ENCODE measurements around the gene RENBP. TPM values are rescaled to one million over a fixed set of nuclear protein-coding genes. Genes with fewer than 3 reads are reported as not detected.

The RENBP gene
- total RNA-seq, 4 donors from 2014 or later, result 4.6 to 13.1 (median 7.2) TPM; not detected in 1

GRCh38 chrX:153925387-153925738, 19.1 kb downstream of the RENBP start:
- intact Hi-C loops (cut with DNase I; ENCODE audit: low total_unique reads) (no loop called here), in situ Hi-C loops (cut with MboI; ENCODE audit: low pct_ligation_motif_present in 1 of 4, low pct_unique_long_range_greater_than_20kb in 1 of 4, low sequenced_read_pairs in 3 of 4) (loop anchor here in 1 of 4 donors (25.0 kb wide), 2 partner anchors 138 to 963 kb away; partner anchors contain the start of genes IDH3G, SRPK3 and SSR4)
- Histone ChIP-seq H3K36me3 (no peaks in the 10 kb centered on the region), H3K27ac (peak overlapping the region; percentile 96 to 99 (median 98)), H3K4me3 (peak overlapping the region in 3 of 4 donors; percentile 53 to 63 (median 53)), H3K9me3 (no peaks in the 10 kb centered on the region), H3K4me1 (peaks cover 7 to 46% (median 19%) of the 10 kb centered on the region in 4 donors), H3K27me3 (no peaks in the 10 kb centered on the region)
- TF ChIP-seq EP300 (IDR thresholded peaks at IDR 0.05; ENCODE audit: low read depth) (no peak), POLR2A (IDR thresholded peaks at IDR 0.05) (no peak), POLR2AphosphoS5 (IDR thresholded peaks at IDR 0.05) (no peak)
- TF ChIP-seq, protein P1, sequence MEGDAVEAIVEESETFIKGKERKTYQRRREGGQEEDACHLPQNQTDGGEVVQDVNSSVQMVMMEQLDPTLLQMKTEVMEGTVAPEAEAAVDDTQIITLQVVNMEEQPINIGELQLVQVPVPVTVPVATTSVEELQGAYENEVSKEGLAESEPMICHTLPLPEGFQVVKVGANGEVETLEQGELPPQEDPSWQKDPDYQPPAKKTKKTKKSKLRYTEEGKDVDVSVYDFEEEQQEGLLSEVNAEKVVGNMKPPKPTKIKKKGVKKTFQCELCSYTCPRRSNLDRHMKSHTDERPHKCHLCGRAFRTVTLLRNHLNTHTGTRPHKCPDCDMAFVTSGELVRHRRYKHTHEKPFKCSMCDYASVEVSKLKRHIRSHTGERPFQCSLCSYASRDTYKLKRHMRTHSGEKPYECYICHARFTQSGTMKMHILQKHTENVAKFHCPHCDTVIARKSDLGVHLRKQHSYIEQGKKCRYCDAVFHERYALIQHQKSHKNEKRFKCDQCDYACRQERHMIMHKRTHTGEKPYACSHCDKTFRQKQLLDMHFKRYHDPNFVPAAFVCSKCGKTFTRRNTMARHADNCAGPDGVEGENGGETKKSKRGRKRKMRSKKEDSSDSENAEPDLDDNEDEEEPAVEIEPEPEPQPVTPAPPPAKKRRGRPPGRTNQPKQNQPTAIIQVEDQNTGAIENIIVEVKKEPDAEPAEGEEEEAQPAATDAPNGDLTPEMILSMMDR (IDR thresholded peaks at IDR 0.05), result no peak
- 75% methylated on average over 4 of the region's 4 CpGs; no CpG with 5 or more reads in 1 of the 2 donors for WGBS, 2 donors (ENCODE audit: low coverage in 1 of 2)
- no peak for DNase-seq

DNA sequence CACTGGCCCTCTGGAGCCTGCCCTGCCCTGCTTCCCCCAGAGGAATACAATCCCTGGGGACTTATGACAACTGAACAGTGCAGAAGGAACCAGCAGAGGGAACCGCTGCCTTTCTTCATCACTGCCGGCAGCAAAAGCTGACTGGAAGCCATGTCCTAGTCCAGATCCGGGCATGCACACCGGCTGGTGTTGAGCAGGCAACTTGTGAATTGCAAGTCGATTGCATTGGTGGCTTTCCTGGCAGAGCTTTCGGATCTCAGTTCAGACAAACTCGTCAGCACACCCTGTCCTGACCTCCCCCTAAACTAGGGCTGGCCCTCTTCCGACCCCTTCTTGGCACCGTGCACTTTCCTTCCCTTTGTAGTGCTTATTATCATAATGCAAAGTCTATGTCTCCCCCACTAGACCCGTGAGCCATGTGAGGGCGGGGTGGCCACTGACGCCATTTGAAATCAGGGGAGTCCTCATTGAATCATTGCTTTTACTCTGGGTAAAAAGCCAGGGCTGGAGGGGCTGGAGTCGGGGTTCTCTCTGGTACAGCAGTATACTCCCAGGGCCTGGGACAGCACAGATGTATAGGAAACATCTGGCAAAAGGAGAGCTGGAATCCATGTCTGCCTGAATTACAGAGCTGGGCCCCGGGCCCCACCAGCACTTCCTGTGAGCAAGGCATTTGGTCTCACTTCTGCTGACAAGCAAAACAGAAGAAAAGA, 20.1 kb downstream of the RENBP start:
- peak; percentile 45 for DNase-seq
- in situ Hi-C loops (cut with MboI; ENCODE audit: low pct_ligation_motif_present in 1 of 4, low pct_unique_long_range_greater_than_20kb in 1 of 4, low sequenced_read_pairs in 3 of 4), result loop anchor here in 1 of 4 donors (25.0 kb wide), 1 partner anchor 112 kb away; no protein-coding TSS in a partner anchor
- Histone ChIP-seq H3K4me1 (peaks cover 7 to 44% (median 17%) of the 10 kb centered on the region in 4 donors), H3K27me3 (no peaks in the 10 kb centered on the region), H3K27ac (peak overlapping the region; percentile 96 to 99 (median 98)), H3K36me3 (no peaks in the 10 kb centered on the region), H3K4me3 (peak overlapping the region in 1 of 4 donors; percentile 63), H3K9me3 (no peaks in the 10 kb centered on the region)
- intact Hi-C loops (cut with DNase I; ENCODE audit: low total_unique reads), result no loop called here
- 39% methylated on average over 14 of the region's 14 CpGs; no CpG with 5 or more reads in 1 of the 2 donors for WGBS, 2 donors (ENCODE audit: low coverage in 1 of 2)
- TF ChIP-seq EP300 (IDR thresholded peaks at IDR 0.05; ENCODE audit: low read depth) (no peak), POLR2AphosphoS5 (IDR thresholded peaks at IDR 0.05) (no peak), POLR2A (IDR thresholded peaks at IDR 0.05) (no peak)
- TF ChIP-seq, protein P1 (IDR thresholded peaks at IDR 0.05), result peak in 2 of 5 experiments; percentile 22 to 26

DNA sequence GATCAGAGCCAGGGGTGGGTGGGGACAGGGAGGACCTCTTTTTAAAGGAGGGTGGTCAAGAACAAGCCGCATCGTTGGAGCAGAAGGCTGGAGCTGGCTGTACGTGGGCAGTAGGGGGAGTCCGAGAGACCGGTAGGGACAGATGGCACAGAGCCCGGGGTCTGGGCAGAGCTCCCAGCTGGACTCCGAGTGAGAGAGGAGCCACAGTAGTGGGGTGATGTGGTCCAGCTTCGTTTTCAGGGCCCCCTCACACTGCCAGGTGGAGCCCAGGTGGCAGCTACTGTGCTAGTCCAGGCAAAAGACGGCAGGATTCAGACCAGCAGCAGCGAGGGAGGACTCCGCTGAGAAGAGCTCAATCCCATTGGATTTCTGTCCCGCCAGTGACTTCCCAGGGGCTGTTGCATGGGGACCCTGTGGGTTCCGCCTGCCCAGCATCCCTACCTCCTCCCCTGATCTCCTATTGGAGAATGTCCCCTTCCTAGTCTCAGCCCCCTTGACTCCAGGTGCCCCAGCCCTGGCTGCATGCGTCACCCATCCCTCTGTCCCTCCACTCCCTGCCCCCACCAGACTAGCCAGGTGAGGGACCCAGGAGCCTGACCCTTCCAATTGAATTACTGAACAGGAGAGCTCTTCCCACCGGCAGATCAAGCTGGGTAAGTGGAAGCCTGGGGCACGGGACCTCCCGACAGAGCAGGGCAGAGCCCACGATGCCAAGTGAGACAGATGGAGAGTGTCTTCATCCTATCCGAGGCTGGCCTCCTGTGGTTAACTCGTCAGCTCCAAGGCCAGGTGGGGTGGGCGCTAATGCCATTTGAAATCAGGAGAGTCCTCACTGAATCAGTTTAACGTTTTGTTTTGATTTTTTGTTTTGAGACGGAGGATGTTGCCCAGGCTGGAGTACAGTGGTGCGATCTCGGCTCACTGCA, 21.2 kb downstream of the RENBP start:
- DNase-seq, result peak; percentile 72
- intact Hi-C loops (cut with DNase I; ENCODE audit: low total_unique reads), result no loop called here

More for the DNA sequence above, 21.2 kb downstream of the RENBP start:
- Histone ChIP-seq H3K9me3 (no peaks in the 10 kb centered on the region), H3K4me1 (peaks cover 0 to 35% (median 13%) of the 10 kb centered on the region in 4 donors), H3K27me3 (no peaks in the 10 kb centered on the region), H3K4me3 (no peak overlapping the region), H3K27ac (peak overlapping the region in 3 of 4 donors; percentile 9 to 99 (median 98)), H3K36me3 (no peaks in the 10 kb centered on the region)
- TF ChIP-seq, protein P1 (IDR thresholded peaks at IDR 0.05), result peak; percentile 10 to 42 (median 36)
- no peak for TF ChIP-seq POLR2AphosphoS5 (IDR thresholded peaks at IDR 0.05)
- in situ Hi-C loops (cut with MboI; ENCODE audit: low pct_ligation_motif_present in 1 of 4, low pct_unique_long_range_greater_than_20kb in 1 of 4, low sequenced_read_pairs in 3 of 4), result loop anchor here in 1 of 4 donors (25.0 kb wide), 1 partner anchor 111 kb away; no protein-coding TSS in a partner anchor
- 61% methylated on average over 25 of the region's 25 CpGs; no CpG with 5 or more reads in 1 of the 2 donors for WGBS, 2 donors (ENCODE audit: low coverage in 1 of 2)
